HEK293 (cell line): ENCODE measurements around the gene UGGT2.

ENCODE experiments used
- CTCF ChIA-PET: fragments of 350-600 bp; formaldehyde crosslinking; extraction: SDS; loops from one replicate; lab custom pipeline; 2021; ENCODE audit warnings: antibody characterized with exemption; lab: Yijun Ruan, JAX
- POLR2A ChIA-PET: fragments of 300-600 bp; formaldehyde crosslinking; extraction: SDS; loops from one replicate; lab custom pipeline; 2020; ENCODE audit warnings: antibody characterized with exemption, inconsistent platforms; lab: Yijun Ruan, JAX
- H3K27ac ChIP-seq: fragments of 200-500 bp; sonication (Bioruptor generic); 2 replicates; pipeline ENCODE4 v1.5.1; 2014; ENCODE audit warnings: low read depth, low read length, control low read depth, inconsistent platforms; ENCODE audit errors: extremely low read depth
- H3K36me3 ChIP-seq, 2 experiments: fragments of 200-500 bp in 1 of 2; sonication (Bioruptor generic) in 1 of 2; 1 replicate in 1 of 2; 2 replicates in 1 of 2; pipeline ENCODE4 v1.5.1; 2014 to 2017; ENCODE audit warnings: inconsistent platforms in 2 of 2, low read length in 2 of 2; ENCODE audit not compliant: control insufficient read depth in 2 of 2, insufficient read depth in 1 of 2
- H3K4me1 ChIP-seq: fragments of 200-500 bp; sonication (Bioruptor generic); 2 replicates; pipeline ENCODE4 v1.5.1; 2014; ENCODE audit warnings: mild to moderate bottlenecking, low read length, inconsistent platforms; ENCODE audit not compliant: control insufficient read depth, insufficient read depth
- H3K4me3 ChIP-seq: 2 replicates; pipeline ENCODE4 v1.5.1; 2011; ENCODE audit warnings: low read depth, mild to moderate bottlenecking, control low read depth, low read length, moderate library complexity
- H3K9me3 ChIP-seq: fragments of 200-500 bp; sonication (Bioruptor generic); 2 replicates; pipeline ENCODE4 v1.5.1; 2014; ENCODE audit warnings: low read depth, low read length, inconsistent platforms; ENCODE audit not compliant: control insufficient read depth, insufficient read depth
- YY2 ChIP-seq: fragments of 450-650 bp; formaldehyde crosslinking; IDR thresholded peaks from 2 replicates; pipeline ENCODE4 v1.5.1; 2016; ENCODE audit warnings: missing biosample characterization, missing genetic modification characterization
- ZBTB1 ChIP-seq: fragments of 450-650 bp; formaldehyde crosslinking; IDR thresholded peaks from 2 replicates; pipeline ENCODE4 v1.5.1; 2016; ENCODE audit warnings: missing biosample characterization, missing genetic modification characterization
- ZBTB21 ChIP-seq: fragments of 450-650 bp; formaldehyde crosslinking; IDR thresholded peaks from 2 replicates; pipeline ENCODE4 v1.5.1; 2017; ENCODE audit warnings: missing biosample characterization, missing genetic modification characterization
- ZBTB48 ChIP-seq: fragments of 450-650 bp; formaldehyde crosslinking; IDR thresholded peaks from 2 replicates; pipeline ENCODE4 v1.5.1; 2016; ENCODE audit warnings: missing biosample characterization, missing genetic modification characterization
- ZNF16 ChIP-seq: fragments of 450-650 bp; formaldehyde crosslinking; IDR thresholded peaks from 2 replicates; pipeline ENCODE4 v1.5.1; 2016; ENCODE audit warnings: low read depth, missing biosample characterization, missing genetic modification characterization
- ZNF311 ChIP-seq: fragments of 450-650 bp; formaldehyde crosslinking; IDR thresholded peaks from 2 replicates; pipeline ENCODE4 v1.5.1; 2017; ENCODE audit warnings: missing biosample characterization, missing genetic modification characterization, borderline replicate concordance
- ZNF350 ChIP-seq: fragments of 450-650 bp; formaldehyde crosslinking; IDR thresholded peaks from 2 replicates; pipeline ENCODE4 v1.5.0; 2017; ENCODE audit warnings: missing biosample characterization, mild to moderate bottlenecking, missing genetic modification characterization
- ZNF366 ChIP-seq: fragments of 450-650 bp; formaldehyde crosslinking; conservative IDR thresholded peaks from 2 replicates; pipeline ENCODE4 v1.5.1; 2016; ENCODE audit warnings: missing biosample characterization, missing genetic modification characterization
- ZNF426 ChIP-seq: fragments of 450-650 bp; formaldehyde crosslinking; IDR thresholded peaks from 2 replicates; pipeline ENCODE4 v1.5.1; 2017; ENCODE audit warnings: missing biosample characterization, missing genetic modification characterization, mild to moderate bottlenecking, inconsistent platforms, moderate library complexity
- ZNF501 ChIP-seq: fragments of 450-650 bp; formaldehyde crosslinking; IDR thresholded peaks from 2 replicates; pipeline ENCODE4 v1.5.1; 2016; ENCODE audit warnings: missing biosample characterization, missing genetic modification characterization
- ZNF555 ChIP-seq: fragments of 450-650 bp; formaldehyde crosslinking; conservative IDR thresholded peaks from 2 replicates; pipeline ENCODE4 v1.5.1; 2017; ENCODE audit warnings: missing biosample characterization, mild to moderate bottlenecking, missing genetic modification characterization, inconsistent platforms
- ZNF558 ChIP-seq: fragments of 450-650 bp; formaldehyde crosslinking; IDR thresholded peaks from 2 replicates; pipeline ENCODE4 v1.5.1; 2016; ENCODE audit warnings: missing biosample characterization, missing genetic modification characterization
- ZNF585B ChIP-seq: fragments of 450-650 bp; formaldehyde crosslinking; IDR thresholded peaks from 2 replicates; pipeline ENCODE4 v1.5.1; 2016; ENCODE audit warnings: missing biosample characterization, missing genetic modification characterization
- ZNF792 ChIP-seq: fragments of 450-650 bp; formaldehyde crosslinking; IDR thresholded peaks from 2 replicates; pipeline ENCODE4 v1.5.1; 2016; ENCODE audit warnings: missing biosample characterization, missing genetic modification characterization
- TF ChIP-seq, protein P1 (sequence below): fragments of 450-650 bp; formaldehyde crosslinking; IDR thresholded peaks from 2 replicates; pipeline ENCODE4 v1.5.0; 2017; ENCODE audit warnings: missing biosample characterization, missing genetic modification characterization, borderline replicate concordance
- TF ChIP-seq, protein P2 (sequence below): sonication (generic); formaldehyde crosslinking; IDR thresholded peaks from 2 replicates; pipeline ENCODE4 v1.8.1; 2022; ENCODE audit warnings: mild to moderate bottlenecking, moderate library complexity, missing genetic modification reagents
- TF ChIP-seq, protein P3 (sequence below): fragments of 450-650 bp; formaldehyde crosslinking; IDR thresholded peaks from 2 replicates; pipeline ENCODE4 v1.5.1; 2016; ENCODE audit warnings: missing biosample characterization, missing genetic modification characterization
- TF ChIP-seq, protein P4 (sequence below): fragments of 450-650 bp; formaldehyde crosslinking; optimal IDR thresholded peaks from 2 replicates; pipeline ENCODE3; 2016; ENCODE audit warnings: missing biosample characterization, mild to moderate bottlenecking, missing genetic modification characterization
- TF ChIP-seq, protein P5 (sequence below): fragments of 450-650 bp; formaldehyde crosslinking; IDR thresholded peaks from 2 replicates; pipeline ENCODE4 v1.5.1; 2016; ENCODE audit warnings: missing biosample characterization, missing genetic modification characterization, low read depth
- TF ChIP-seq, protein P6 (sequence below): fragments of 450-650 bp; formaldehyde crosslinking; IDR thresholded peaks from 2 replicates; pipeline ENCODE4 v1.5.1; 2016; ENCODE audit warnings: missing biosample characterization, missing genetic modification characterization

Gene UGGT2

DNA sequence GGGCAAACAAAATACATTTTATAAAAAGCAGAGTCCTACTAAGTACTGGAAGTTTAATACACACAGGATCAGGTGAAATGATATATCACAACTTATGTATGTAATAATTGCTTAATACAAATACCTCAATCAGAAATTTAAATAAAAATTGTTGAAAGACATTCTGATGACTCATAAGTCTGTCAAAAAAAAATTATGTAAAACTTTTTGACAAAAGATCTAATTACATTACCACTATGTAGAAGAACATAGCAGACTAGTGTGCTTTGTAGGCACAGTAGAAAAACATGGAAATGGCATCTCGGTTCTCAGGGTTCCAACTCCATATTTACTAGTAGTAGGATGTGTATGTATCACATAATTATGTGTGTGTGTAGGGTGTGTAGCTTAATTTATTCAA is 220.1 kb downstream of the UGGT2 start:
- POLR2A ChIA-PET = interaction anchor here (1.1 to 1.4 kb wide), 2 partner anchors 157 to 209 kb away, joined by 3 to 4 read pairs; partner anchors contain the start of gene DNAJC3
- Histone ChIP-seq H3K9me3 (no peaks in the 10 kb centered on the region), H3K27ac (no peak overlapping the region)
- no peak for TF ChIP-seq YY2 (tag by site-specific recombination)
- no peak for TF ChIP-seq ZBTB21
- TF ChIP-seq, protein P1, sequence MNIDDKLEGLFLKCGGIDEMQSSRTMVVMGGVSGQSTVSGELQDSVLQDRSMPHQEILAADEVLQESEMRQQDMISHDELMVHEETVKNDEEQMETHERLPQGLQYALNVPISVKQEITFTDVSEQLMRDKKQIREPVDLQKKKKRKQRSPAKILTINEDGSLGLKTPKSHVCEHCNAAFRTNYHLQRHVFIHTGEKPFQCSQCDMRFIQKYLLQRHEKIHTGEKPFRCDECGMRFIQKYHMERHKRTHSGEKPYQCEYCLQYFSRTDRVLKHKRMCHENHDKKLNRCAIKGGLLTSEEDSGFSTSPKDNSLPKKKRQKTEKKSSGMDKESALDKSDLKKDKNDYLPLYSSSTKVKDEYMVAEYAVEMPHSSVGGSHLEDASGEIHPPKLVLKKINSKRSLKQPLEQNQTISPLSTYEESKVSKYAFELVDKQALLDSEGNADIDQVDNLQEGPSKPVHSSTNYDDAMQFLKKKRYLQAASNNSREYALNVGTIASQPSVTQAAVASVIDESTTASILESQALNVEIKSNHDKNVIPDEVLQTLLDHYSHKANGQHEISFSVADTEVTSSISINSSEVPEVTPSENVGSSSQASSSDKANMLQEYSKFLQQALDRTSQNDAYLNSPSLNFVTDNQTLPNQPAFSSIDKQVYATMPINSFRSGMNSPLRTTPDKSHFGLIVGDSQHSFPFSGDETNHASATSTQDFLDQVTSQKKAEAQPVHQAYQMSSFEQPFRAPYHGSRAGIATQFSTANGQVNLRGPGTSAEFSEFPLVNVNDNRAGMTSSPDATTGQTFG (tag by site-specific recombination) = no peak
- TF ChIP-seq, protein P2, sequence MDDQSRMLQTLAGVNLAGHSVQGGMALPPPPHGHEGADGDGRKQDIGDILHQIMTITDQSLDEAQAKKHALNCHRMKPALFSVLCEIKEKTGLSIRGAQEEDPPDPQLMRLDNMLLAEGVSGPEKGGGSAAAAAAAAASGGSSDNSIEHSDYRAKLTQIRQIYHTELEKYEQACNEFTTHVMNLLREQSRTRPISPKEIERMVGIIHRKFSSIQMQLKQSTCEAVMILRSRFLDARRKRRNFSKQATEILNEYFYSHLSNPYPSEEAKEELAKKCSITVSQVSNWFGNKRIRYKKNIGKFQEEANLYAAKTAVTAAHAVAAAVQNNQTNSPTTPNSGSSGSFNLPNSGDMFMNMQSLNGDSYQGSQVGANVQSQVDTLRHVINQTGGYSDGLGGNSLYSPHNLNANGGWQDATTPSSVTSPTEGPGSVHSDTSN (CRISPR knock-in tag) = no peak
- no peak for TF ChIP-seq ZBTB48 (tag by site-specific recombination)
- TF ChIP-seq ZNF311 (tag by site-specific recombination) = no peak
- TF ChIP-seq, protein P3, sequence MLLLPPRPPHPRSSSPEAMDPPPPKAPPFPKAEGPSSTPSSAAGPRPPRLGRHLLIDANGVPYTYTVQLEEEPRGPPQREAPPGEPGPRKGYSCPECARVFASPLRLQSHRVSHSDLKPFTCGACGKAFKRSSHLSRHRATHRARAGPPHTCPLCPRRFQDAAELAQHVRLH (tag by site-specific recombination) = no peak
- TF ChIP-seq ZNF350 (tag by site-specific recombination) = no peak
- no peak for TF ChIP-seq ZNF555
- no peak for TF ChIP-seq ZNF366 (tag by site-specific recombination)
- no peak for TF ChIP-seq ZNF585B (tag by site-specific recombination)
- TF ChIP-seq ZNF501 (tag by site-specific recombination) = no peak
- TF ChIP-seq, all 188 proteins: peak for 0
- no peak overlapping the region for H3K4me3 ChIP-seq
- H3K4me1 ChIP-seq = no peaks in the 10 kb centered on the region
- CTCF ChIA-PET = interaction anchor here (0.6 to 4.9 kb wide), 23 partner anchors 10 to 1135 kb away, joined by 3 to 90 read pairs (median 4); no protein-coding TSS in a partner anchor
- H3K36me3 ChIP-seq = no peaks in the 10 kb centered on the region

DNA sequence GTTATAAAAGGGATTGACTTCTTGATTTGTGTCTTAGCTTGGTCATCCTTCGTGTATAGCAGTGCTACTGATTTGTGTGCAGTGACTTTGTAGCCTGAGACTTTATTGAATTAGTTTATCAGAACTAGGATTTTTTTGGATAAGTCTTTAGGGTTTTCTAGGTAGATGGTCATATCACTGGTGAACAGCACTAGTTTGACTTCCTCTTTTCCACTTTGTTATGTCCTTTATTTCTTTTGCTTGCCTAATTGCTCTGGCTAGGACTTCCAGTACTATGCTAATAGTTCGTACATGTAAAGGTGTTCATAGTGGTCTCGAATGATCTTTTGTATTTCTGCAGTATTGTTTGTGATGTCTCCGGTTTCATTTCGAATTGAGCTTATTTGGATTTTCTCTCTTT is 230.9 kb downstream of the UGGT2 start:
- Histone ChIP-seq H3K9me3 (no peaks in the 10 kb centered on the region), H3K27ac (no peak overlapping the region), H3K4me3 (no peak overlapping the region), H3K4me1 (no peaks in the 10 kb centered on the region), H3K36me3 (peaks cover 0 to 6% of the 10 kb centered on the region in 2 experiments; a peak in 1 of 3 replicates)
- TF ChIP-seq, protein P4, sequence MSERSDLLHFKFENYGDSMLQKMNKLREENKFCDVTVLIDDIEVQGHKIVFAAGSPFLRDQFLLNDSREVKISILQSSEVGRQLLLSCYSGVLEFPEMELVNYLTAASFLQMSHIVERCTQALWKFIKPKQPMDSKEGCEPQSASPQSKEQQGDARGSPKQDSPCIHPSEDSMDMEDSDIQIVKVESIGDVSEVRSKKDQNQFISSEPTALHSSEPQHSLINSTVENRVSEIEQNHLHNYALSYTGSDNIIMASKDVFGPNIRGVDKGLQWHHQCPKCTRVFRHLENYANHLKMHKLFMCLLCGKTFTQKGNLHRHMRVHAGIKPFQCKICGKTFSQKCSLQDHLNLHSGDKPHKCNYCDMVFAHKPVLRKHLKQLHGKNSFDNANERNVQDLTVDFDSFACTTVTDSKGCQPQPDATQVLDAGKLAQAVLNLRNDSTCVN (tag by site-specific recombination) = no peak
- TF ChIP-seq ZNF558 (tag by site-specific recombination) = no peak
- TF ChIP-seq ZNF792 (tag by site-specific recombination) = no peak
- no peak for TF ChIP-seq ZNF16
- TF ChIP-seq ZNF426 = no peak
- TF ChIP-seq ZBTB1 (tag by site-specific recombination) = no peak
- CTCF ChIA-PET = interaction anchor here (9.9 kb wide), 1 partner anchor 12 kb away, joined by 75 read pairs; no protein-coding TSS in a partner anchor
- POLR2A ChIA-PET = no interaction called here

DNA sequence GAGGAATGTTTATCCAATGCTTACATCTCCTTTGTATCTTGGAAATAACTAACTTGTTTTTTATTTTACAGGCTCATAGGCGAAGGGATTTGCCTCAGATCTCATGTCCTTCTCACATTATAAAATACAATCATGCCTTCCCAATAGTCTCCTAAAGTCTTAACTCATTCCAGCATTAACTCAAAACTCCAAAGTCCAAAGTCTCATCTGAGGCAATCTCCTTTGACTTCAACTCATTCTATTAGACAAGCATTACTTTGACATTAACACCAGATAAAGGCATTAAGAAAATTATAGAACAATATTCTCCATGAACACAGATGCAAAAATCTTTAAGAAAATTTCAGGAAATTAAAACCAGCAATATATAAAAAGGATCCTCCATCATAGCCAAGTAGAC is 238.7 kb downstream of the UGGT2 start:
- H3K4me3 ChIP-seq = no peak overlapping the region
- POLR2A ChIA-PET = no interaction called here
- no peaks in the 10 kb centered on the region for H3K36me3 ChIP-seq
- TF ChIP-seq, protein P5, sequence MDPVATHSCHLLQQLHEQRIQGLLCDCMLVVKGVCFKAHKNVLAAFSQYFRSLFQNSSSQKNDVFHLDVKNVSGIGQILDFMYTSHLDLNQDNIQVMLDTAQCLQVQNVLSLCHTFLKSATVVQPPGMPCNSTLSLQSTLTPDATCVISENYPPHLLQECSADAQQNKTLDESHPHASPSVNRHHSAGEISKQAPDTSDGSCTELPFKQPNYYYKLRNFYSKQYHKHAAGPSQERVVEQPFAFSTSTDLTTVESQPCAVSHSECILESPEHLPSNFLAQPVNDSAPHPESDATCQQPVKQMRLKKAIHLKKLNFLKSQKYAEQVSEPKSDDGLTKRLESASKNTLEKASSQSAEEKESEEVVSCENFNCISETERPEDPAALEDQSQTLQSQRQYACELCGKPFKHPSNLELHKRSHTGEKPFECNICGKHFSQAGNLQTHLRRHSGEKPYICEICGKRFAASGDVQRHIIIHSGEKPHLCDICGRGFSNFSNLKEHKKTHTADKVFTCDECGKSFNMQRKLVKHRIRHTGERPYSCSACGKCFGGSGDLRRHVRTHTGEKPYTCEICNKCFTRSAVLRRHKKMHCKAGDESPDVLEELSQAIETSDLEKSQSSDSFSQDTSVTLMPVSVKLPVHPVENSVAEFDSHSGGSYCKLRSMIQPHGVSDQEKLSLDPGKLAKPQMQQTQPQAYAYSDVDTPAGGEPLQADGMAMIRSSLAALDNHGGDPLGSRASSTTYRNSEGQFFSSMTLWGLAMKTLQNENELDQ = no peak
- TF ChIP-seq, protein P6, sequence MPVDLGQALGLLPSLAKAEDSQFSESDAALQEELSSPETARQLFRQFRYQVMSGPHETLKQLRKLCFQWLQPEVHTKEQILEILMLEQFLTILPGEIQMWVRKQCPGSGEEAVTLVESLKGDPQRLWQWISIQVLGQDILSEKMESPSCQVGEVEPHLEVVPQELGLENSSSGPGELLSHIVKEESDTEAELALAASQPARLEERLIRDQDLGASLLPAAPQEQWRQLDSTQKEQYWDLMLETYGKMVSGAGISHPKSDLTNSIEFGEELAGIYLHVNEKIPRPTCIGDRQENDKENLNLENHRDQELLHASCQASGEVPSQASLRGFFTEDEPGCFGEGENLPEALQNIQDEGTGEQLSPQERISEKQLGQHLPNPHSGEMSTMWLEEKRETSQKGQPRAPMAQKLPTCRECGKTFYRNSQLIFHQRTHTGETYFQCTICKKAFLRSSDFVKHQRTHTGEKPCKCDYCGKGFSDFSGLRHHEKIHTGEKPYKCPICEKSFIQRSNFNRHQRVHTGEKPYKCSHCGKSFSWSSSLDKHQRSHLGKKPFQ = no peak
- CTCF ChIA-PET = no interaction called here
- H3K4me1 ChIP-seq = no peaks in the 10 kb centered on the region
- H3K27ac ChIP-seq = no peak overlapping the region
- no peaks in the 10 kb centered on the region for H3K9me3 ChIP-seq
